CD4-positive, alpha-beta T cell (primary cell): ENCODE results near the gene SLC38A3. TPM values are rescaled to one million over a fixed set of nuclear protein-coding genes. Genes with fewer than 3 reads are reported as not detected.

Experiments used
- ATAC-seq: fragments of 200-7000 bp; cut with Tn5 transposase; one replicate; pipeline ENCODE4 v1.10.0; 2022; ENCODE audit warnings: mild to moderate bottlenecking; ENCODE audit not compliant: poor library complexity
- CTCF ChIA-PET: fragments of 350-600 bp; sonication (Branson Sonifier 250); formaldehyde crosslinking; loops from one replicate; lab custom pipeline; 2021; ENCODE audit warnings: antibody characterized with exemption, inconsistent platforms; lab: Charles Lee
- POLR2A ChIA-PET: fragments of 350-600 bp; sonication (Branson Sonifier 250); formaldehyde crosslinking; loops from one replicate; lab custom pipeline; 2021; ENCODE audit warnings: antibody characterized with exemption, inconsistent platforms; lab: Charles Lee
- DNase-seq, 14 experiments: peaks; one replicate each; pipeline ENCODE4 v3.0.0-alpha.2; 2013 to 2020; ENCODE audit warnings: mixed read lengths in 2 of 14
- H3K27ac ChIP-seq, 2 donors: one replicate each; pipeline versions ENCODE4 v1.5.1 to v1.7.0; 2013; ENCODE audit warnings: low read length in 2 of 2, low read depth in 1 of 2, mild to moderate bottlenecking in 1 of 2
- H3K27me3 ChIP-seq, 2 experiments: 1 replicate in 1 of 2; 2 replicates in 1 of 2; pipeline versions ENCODE4 v1.6.1 to v1.7.0; 2013; ENCODE audit warnings: low read length in 2 of 2, control low read depth in 1 of 2, mild to moderate bottlenecking in 1 of 2, moderate library complexity in 1 of 2; ENCODE audit not compliant: insufficient read depth in 2 of 2, control insufficient read depth in 1 of 2
- H3K36me3 ChIP-seq: one replicate; pipeline ENCODE4 v1.6.1; 2013; ENCODE audit warnings: low read length, control low read depth; ENCODE audit not compliant: insufficient read depth
- H3K4me1 ChIP-seq: one replicate; pipeline ENCODE4 v1.6.1; 2013; ENCODE audit warnings: low read length, control low read depth; ENCODE audit not compliant: insufficient read depth
- H3K4me3 ChIP-seq: one replicate; pipeline ENCODE4 v1.5.1; 2013; ENCODE audit warnings: mild to moderate bottlenecking, low read length, moderate library complexity
- H3K9me3 ChIP-seq, 2 experiments: 1 replicate in 1 of 2; 2 replicates in 1 of 2; pipeline versions ENCODE4 v1.6.1 to v1.7.0; 2013; ENCODE audit warnings: low read length in 2 of 2, mild to moderate bottlenecking in 2 of 2, control low read depth in 1 of 2, moderate library complexity in 1 of 2; ENCODE audit not compliant: control insufficient read depth in 1 of 2, insufficient read depth in 1 of 2
- H3K27ac Mint-ChIP-seq: one replicate; pipeline ENCODE4 v1.8.0; 2020; ENCODE audit warnings: mixed read lengths
- H3K27me3 Mint-ChIP-seq: one replicate; pipeline ENCODE4 v1.8.0; 2021; ENCODE audit warnings: mixed read lengths
- H3K36me3 Mint-ChIP-seq: one replicate; pipeline ENCODE4 v1.8.0; 2021; ENCODE audit warnings: low read depth, mixed read lengths
- H3K4me1 Mint-ChIP-seq: one replicate; pipeline ENCODE4 v1.8.0; 2021; ENCODE audit warnings: low read depth, mixed read lengths
- H3K4me3 Mint-ChIP-seq: one replicate; pipeline ENCODE4 v1.8.0; 2020; ENCODE audit warnings: mild to moderate bottlenecking, mixed read lengths
- H3K9me3 Mint-ChIP-seq: one replicate; pipeline ENCODE4 v1.8.0; 2020; ENCODE audit warnings: mixed read lengths
- intact Hi-C, 2 experiments: fragments of 100-400 bp; cut with DNase I in 1 of 2; cut with micrococcal nuclease in 1 of 2; formaldehyde crosslinking; loops; one replicate each; pipeline versions ENCODE4 v1.15.1 to v1.9.0; 2023 to 2025; cut with DNase I, micrococcal nuclease
- total RNA-seq, 174 experiments: library from RNA in 2 of 174; stranded (reverse) in 2 of 174; gene quantifications; one replicate each; pipeline ENCODE4 v1.2.3 and lab custom pipeline; 2021 to 2026
- TF ChIP-seq, protein P1 (sequence below): fragments of 200-600 bp; IDR thresholded peaks from one replicate; pipeline ENCODE4 v1.8.0; 2022; ENCODE audit warnings: antibody characterized with exemption, mild to moderate bottlenecking

The SLC38A3 gene
- total RNA-seq, 2 experiments from 2014 or later = 1.0 to 1.1 TPM

DNA sequence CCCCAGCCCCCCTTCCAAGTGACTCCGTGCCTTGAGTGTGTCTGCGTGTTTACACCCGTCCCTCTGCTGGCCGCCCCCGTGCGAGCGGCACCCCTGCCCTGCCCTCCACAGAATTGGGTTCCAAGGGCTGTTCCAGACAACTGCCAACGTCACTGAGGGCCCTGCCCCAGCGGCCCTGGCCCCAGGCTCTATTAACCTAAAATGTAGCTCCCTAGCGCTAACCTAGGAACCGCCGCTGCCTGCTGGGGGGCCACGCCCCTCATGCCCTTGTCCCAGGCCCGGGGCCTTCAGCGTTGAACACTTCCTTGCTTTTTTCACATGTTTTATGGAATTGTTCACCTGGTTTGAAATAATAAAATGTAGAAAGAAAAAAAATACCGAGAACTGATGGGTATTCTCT, 53.9 kb downstream of the SLC38A3 start:
- Mint-ChIP-seq H3K4me3 (peak overlapping the region; percentile 34), H3K9me3 (no peaks in the 10 kb centered on the region), H3K27me3 (no peaks in the 10 kb centered on the region), H3K4me1 (peaks cover 3% of the 10 kb centered on the region), H3K36me3 (peaks cover 55% of the 10 kb centered on the region), H3K27ac (peak overlapping the region; percentile 51)
- ChIA-PET POLR2A (interaction anchor here (1.1 to 2.5 kb wide), 4 partner anchors 10 to 32 kb away, joined by 3 to 10 read pairs (median 6); partner anchors contain the start of gene GNAI2), CTCF (interaction anchor here (1.0 to 2.7 kb wide), 2 partner anchors 12 kb away, joined by 4 to 11 read pairs; no protein-coding TSS in a partner anchor)
- Histone ChIP-seq H3K36me3 (peaks cover 51% of the 10 kb centered on the region), H3K9me3 (no peaks in the 10 kb centered on the region), H3K4me1 (peaks cover 24% of the 10 kb centered on the region), H3K27ac (no peak overlapping the region), H3K27me3 (no peaks in the 10 kb centered on the region), H3K4me3 (no peak overlapping the region)
- no peak for ATAC-seq
- TF ChIP-seq, protein P1, sequence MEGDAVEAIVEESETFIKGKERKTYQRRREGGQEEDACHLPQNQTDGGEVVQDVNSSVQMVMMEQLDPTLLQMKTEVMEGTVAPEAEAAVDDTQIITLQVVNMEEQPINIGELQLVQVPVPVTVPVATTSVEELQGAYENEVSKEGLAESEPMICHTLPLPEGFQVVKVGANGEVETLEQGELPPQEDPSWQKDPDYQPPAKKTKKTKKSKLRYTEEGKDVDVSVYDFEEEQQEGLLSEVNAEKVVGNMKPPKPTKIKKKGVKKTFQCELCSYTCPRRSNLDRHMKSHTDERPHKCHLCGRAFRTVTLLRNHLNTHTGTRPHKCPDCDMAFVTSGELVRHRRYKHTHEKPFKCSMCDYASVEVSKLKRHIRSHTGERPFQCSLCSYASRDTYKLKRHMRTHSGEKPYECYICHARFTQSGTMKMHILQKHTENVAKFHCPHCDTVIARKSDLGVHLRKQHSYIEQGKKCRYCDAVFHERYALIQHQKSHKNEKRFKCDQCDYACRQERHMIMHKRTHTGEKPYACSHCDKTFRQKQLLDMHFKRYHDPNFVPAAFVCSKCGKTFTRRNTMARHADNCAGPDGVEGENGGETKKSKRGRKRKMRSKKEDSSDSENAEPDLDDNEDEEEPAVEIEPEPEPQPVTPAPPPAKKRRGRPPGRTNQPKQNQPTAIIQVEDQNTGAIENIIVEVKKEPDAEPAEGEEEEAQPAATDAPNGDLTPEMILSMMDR = no peak
- intact Hi-C loops = loop anchor here in 1 of 2 experiments (5.0 kb wide), 1 partner anchor 1403 kb away; no protein-coding TSS in a partner anchor
- DNase-seq = peak in 1 of 14 experiments; percentile 23

DNA sequence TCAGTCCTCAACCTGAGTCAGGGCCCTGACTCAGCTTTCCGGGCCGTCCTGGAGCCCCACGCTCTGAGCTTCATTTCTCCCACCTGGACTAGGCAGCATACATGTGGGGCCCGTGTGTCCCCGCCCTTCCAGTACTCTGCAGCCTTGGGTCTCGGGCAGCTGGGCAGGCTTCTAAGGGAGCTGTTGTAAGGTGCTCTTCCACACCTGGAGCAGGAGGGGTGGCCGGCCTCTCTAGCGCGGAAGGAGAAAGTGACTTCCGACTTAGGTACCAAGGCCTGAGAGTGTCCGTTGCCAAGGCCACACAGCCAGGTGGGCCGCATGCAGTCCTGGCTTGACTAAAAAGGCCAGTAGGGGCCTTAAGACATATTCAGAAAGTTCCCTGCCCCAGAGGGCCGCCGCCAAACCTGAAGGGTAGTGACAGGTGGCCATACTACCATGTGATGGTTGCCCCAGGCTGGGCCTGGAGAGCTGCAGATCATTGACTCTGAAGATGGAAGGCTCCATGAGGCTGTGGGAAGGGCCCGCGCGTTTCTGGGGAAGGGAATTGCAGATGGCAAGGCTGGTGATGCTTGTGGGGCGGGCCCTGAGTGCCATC, 54.5 kb downstream of the SLC38A3 start:
- H3K9me3 Mint-ChIP-seq = no peaks in the 10 kb centered on the region
- intact Hi-C loops = loop anchor here in 1 of 2 experiments (1.0 to 5.0 kb wide), 2 partner anchors 32 to 1403 kb away; no protein-coding TSS in a partner anchor
- DNase-seq (no peak), ATAC-seq (peak; percentile 21)
- peaks cover 3% of the 10 kb centered on the region for H3K4me1 Mint-ChIP-seq
- TF ChIP-seq, protein P1 = no peak
- H3K4me3 ChIP-seq = peak overlapping the region; percentile 9
- H3K27ac Mint-ChIP-seq = peak overlapping the region; percentile 51
- CTCF ChIA-PET = interaction anchor here (0.8 to 2.7 kb wide), 3 partner anchors 13 to 65 kb away, joined by 5 to 11 read pairs (median 5); partner anchors contain the start of gene GNAI2
- POLR2A ChIA-PET = interaction anchor here (1.1 to 2.5 kb wide), 5 partner anchors 11 to 32 kb away, joined by 3 to 10 read pairs (median 4); partner anchors contain the start of gene GNAI2
- peaks cover 50% of the 10 kb centered on the region for H3K36me3 Mint-ChIP-seq
- no peaks in the 10 kb centered on the region for H3K27me3 Mint-ChIP-seq
- H3K9me3 ChIP-seq = no peaks in the 10 kb centered on the region
- H3K27ac ChIP-seq = peak overlapping the region in 1 of 2 donors; percentile 5
- peak overlapping the region; percentile 74 for H3K4me3 Mint-ChIP-seq
- H3K36me3 ChIP-seq = peaks cover 45% of the 10 kb centered on the region
- no peaks in the 10 kb centered on the region for H3K27me3 ChIP-seq
- H3K4me1 ChIP-seq = peaks cover 20% of the 10 kb centered on the region

DNA sequence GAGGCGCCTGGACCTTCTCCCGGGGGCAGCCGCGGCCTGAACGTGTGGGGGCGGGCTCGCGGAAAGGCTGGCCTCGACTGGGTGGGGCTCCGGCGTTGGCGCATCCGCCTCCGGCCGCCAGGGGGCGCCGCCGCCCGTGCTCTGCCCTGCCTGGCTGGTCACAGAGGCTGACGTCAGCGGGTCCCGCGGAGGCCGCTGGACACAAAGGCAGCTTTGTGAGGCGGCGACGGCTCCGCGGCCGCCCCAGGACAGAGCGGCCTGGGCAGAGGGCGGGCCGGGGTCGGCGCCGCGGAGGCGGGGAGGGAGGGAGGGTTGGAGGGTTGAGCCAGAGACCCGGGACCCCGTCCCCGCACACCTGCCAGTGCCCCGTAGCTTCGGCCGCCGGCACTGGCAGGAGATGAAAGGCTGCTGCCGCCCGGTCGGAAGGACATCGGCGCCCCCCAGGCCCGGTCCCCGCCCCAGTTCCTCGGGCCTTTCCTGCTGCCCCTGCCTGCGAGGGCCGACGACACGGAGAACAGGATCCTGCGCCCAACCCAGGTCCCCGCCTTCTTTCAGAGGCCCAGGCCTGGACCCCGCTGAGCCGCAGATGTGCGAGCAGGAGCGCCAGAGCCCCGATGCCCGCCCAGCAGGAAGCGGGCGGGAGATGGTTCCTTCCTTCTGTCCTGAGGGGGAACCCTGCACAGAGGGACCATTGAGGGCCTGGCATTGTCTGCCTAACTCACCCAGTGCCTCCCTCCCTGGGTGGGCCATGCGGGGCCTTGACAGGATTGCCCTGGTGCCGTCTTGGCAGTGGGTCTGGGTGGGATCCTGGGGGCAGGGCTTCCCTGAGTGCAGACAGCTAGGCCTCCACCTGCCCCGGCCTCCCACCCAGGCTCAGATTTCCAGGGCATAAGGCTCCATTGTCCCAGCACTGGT, 55.2 kb downstream of the SLC38A3 start:
- TF ChIP-seq, protein P1 = peak; percentile 87
- POLR2A ChIA-PET = interaction anchor here (1.3 to 2.5 kb wide), 5 partner anchors 8 to 33 kb away, joined by 3 to 10 read pairs (median 4); no protein-coding TSS in a partner anchor
- peak overlapping the region; percentile 52 for H3K4me3 ChIP-seq
- peaks cover 38% of the 10 kb centered on the region for H3K36me3 ChIP-seq
- ATAC-seq = peak; percentile 91
- H3K9me3 ChIP-seq = no peaks in the 10 kb centered on the region
- peak; percentile 58 to 92 (median 74) for DNase-seq
- peak overlapping the region; percentile 51 for H3K27ac Mint-ChIP-seq
- peaks cover 42% of the 10 kb centered on the region for H3K36me3 Mint-ChIP-seq
- H3K4me1 Mint-ChIP-seq = peaks cover 3% of the 10 kb centered on the region
- peaks cover 15% of the 10 kb centered on the region for H3K4me1 ChIP-seq
- no peaks in the 10 kb centered on the region for H3K27me3 ChIP-seq
- no peaks in the 10 kb centered on the region for H3K27me3 Mint-ChIP-seq
- peak overlapping the region; percentile 74 for H3K4me3 Mint-ChIP-seq
- no peaks in the 10 kb centered on the region for H3K9me3 Mint-ChIP-seq
- CTCF ChIA-PET = interaction anchor here (0.8 to 2.7 kb wide), 5 partner anchors 13 to 68 kb away, joined by 3 to 11 read pairs (median 5); partner anchors contain the start of gene GNAI2
- peak overlapping the region in 1 of 2 donors; percentile 29 for H3K27ac ChIP-seq
- intact Hi-C loops = loop anchor here in 1 of 2 experiments (1.0 kb wide), 1 partner anchor 33 kb away; no protein-coding TSS in a partner anchor
